Sigmoid colon (tissue), 7 donors: ENCODE measurements around the gene RELB. TPM values are rescaled to one million over a fixed set of nuclear protein-coding genes. Genes with fewer than 3 reads are reported as not detected.
A peak's percentile ranks its signal among the peaks of the same experiment; 100 is the strongest.

Source experiments
- DNase-seq: peaks from one replicate; pipeline ENCODE4 v3.0.0-alpha.2; 2019
- H3K27ac ChIP-seq, 4 donors: fragments of 200-600 bp; sonication (generic); one replicate each; pipeline ENCODE4 v1.5.1; 2016 to 2019; ENCODE audit warnings: mild to moderate bottlenecking in 1 of 4
- H3K27me3 ChIP-seq, 3 donors: fragments of 200-600 bp; sonication (generic); one replicate each; pipeline ENCODE4 v1.5.1; 2019; ENCODE audit warnings: mild to moderate bottlenecking in 1 of 3
- H3K36me3 ChIP-seq, 4 donors: fragments of 200-600 bp; sonication (generic); one replicate each; pipeline ENCODE4 v1.5.1; 2016 to 2019
- H3K4me1 ChIP-seq, 4 donors: fragments of 200-600 bp; sonication (generic); one replicate each; pipeline ENCODE4 v1.5.1; 2017 to 2019
- H3K4me3 ChIP-seq, 4 donors: fragments of 200-600 bp; sonication (generic); one replicate each; pipeline ENCODE4 v1.5.1; 2017 to 2019; ENCODE audit warnings: mild to moderate bottlenecking in 2 of 4, moderate library complexity in 1 of 4
- H3K9me3 ChIP-seq, 4 donors: fragments of 200-600 bp in 3 of 4; sonication (generic) in 3 of 4; one replicate each; pipeline versions ENCODE4 v1.5.1 to v1.6.1; 2013 to 2019
- EP300 ChIP-seq, 4 donors: sonication (generic); formaldehyde crosslinking; IDR thresholded peaks; one replicate each; pipeline ENCODE4 v1.6.1; 2017; ENCODE audit warnings: antibody characterized with exemption in 4 of 4
- POLR2A ChIP-seq, 2 donors: fragments of 450-650 bp; IDR thresholded peaks; one replicate each; pipeline ENCODE4 v1.6.1; 2016; ENCODE audit warnings: antibody characterized with exemption in 2 of 2, mild to moderate bottlenecking in 2 of 2, moderate library complexity in 2 of 2
- POLR2AphosphoS5 ChIP-seq, 4 donors: sonication (generic); formaldehyde crosslinking; IDR thresholded peaks; one replicate each; pipeline ENCODE4 v1.6.1; 2017; ENCODE audit warnings: antibody characterized with exemption in 4 of 4
- WGBS, 2 donors: extraction: QIAGEN DNeasy Blood & Tissue Kit; methylation state at CpG; one replicate each; pipeline ENCODE4 v1.1.7; 2013; 5-methylcytosine and 5-hydroxymethylcytosine counted together
- intact Hi-C: fragments of 100-400 bp; cut with DNase I; formaldehyde crosslinking; loops from one replicate; pipeline ENCODE4 v1.15.1; 2023
- polyA plus RNA-seq, 3 donors: library from polyadenylated mRNA; stranded (reverse); fragments of 200-250 nt; gene quantifications; one replicate each; pipeline ENCODE4 v1.2.3, GENCODE V29; 2013
- total RNA-seq, 4 donors: library from RNA; depleted of rRNA; stranded (reverse); fragments of >200 nt; gene quantifications; one replicate each; pipeline ENCODE4 v1.1.0, GENCODE V29; 2016
- TF ChIP-seq, protein P1 (sequence below), 4 experiments: fragments of 450-650 bp in 3 of 4; fragments of 200-600 bp in 1 of 4; IDR thresholded peaks; one replicate each; pipeline ENCODE4 v1.5.1; 2016 to 2019; ENCODE audit warnings: antibody characterized with exemption in 4 of 4, mild to moderate bottlenecking in 3 of 4, moderate library complexity in 2 of 4
- donor health status: healthy with polysubstance abuse.
- donor health status: Bipolar disorder and iron deficiency.
- donor health status: healthy.

Gene RELB
- total and polyA plus RNA-seq, 7 donors = 3.2 to 50.2 (median 16.7) TPM

DNA sequence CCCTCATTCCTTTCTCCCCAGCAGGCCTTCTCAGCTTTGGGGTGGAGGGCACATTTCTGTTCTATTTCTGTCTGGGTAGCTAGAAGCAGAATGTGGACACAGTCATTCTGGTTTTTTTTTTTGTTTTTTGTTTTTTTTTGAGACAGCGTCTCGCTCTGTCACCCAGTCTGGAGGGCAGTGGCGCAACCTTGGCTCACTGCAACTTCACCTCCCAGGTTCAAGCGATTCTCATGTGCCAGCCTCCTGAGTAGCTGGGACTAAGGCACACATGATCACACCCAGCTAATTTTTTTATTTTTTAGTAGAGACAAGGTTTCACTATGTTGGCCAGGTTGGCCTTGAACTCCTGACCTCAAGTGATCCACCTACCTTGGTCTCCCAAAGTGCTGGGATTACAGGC, 25.8 kb upstream of the RELB start:
- Histone ChIP-seq H3K4me1 (no peaks in the 10 kb centered on the region), H3K9me3 (no peaks in the 10 kb centered on the region), H3K27me3 (no peaks in the 10 kb centered on the region), H3K36me3 (peaks cover 59 to 87% (median 70%) of the 10 kb centered on the region in 4 donors), H3K4me3 (no peak overlapping the region), H3K27ac (no peak overlapping the region)
- 98% methylated on average over 4 of the region's 4 CpGs for WGBS, 2 donors
- TF ChIP-seq, protein P1, sequence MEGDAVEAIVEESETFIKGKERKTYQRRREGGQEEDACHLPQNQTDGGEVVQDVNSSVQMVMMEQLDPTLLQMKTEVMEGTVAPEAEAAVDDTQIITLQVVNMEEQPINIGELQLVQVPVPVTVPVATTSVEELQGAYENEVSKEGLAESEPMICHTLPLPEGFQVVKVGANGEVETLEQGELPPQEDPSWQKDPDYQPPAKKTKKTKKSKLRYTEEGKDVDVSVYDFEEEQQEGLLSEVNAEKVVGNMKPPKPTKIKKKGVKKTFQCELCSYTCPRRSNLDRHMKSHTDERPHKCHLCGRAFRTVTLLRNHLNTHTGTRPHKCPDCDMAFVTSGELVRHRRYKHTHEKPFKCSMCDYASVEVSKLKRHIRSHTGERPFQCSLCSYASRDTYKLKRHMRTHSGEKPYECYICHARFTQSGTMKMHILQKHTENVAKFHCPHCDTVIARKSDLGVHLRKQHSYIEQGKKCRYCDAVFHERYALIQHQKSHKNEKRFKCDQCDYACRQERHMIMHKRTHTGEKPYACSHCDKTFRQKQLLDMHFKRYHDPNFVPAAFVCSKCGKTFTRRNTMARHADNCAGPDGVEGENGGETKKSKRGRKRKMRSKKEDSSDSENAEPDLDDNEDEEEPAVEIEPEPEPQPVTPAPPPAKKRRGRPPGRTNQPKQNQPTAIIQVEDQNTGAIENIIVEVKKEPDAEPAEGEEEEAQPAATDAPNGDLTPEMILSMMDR (IDR thresholded peaks at IDR 0.05) = no peak
- TF ChIP-seq POLR2A (IDR thresholded peaks at IDR 0.05) = no peak
- intact Hi-C loops = no loop called here
- no peak for DNase-seq

DNA sequence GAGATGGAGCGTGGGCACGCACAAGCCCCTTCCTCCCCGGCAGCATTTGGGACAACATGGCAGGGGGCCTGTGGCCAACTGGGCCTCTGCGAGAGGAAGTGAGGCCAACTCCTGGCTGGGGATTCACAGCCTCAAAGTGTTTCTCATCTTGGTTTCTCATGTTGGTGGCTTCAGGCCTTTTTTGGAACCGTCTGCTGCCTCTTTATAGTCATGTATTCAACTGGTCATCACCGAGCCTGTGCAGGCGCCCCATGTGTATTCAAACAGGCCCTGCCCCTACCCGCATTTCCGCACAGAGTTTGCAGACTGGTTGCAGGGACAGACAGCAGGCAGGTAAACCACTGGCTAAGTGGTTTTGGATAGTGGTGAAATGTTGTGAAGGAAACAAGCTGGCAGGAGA, 17.3 kb upstream of the RELB start:
- Histone ChIP-seq H3K36me3 (peaks cover 25 to 77% (median 53%) of the 10 kb centered on the region in 4 donors), H3K4me1 (peaks cover 0 to 1% (median 0%) of the 10 kb centered on the region in 4 donors), H3K4me3 (no peak overlapping the region), H3K27ac (no peak overlapping the region), H3K27me3 (no peaks in the 10 kb centered on the region), H3K9me3 (no peaks in the 10 kb centered on the region)
- WGBS, 2 donors = 90 to 92% methylated on average over 9 of the region's 9 CpGs
- intact Hi-C loops = no loop called here
- DNase-seq = no peak
- no peak for TF ChIP-seq POLR2AphosphoS5 (IDR thresholded peaks at IDR 0.05)
- no peak for TF ChIP-seq EP300 (IDR thresholded peaks at IDR 0.05)
- TF ChIP-seq, protein P1 (IDR thresholded peaks at IDR 0.05) = no peak
- no peak for TF ChIP-seq POLR2A (IDR thresholded peaks at IDR 0.05)

DNA sequence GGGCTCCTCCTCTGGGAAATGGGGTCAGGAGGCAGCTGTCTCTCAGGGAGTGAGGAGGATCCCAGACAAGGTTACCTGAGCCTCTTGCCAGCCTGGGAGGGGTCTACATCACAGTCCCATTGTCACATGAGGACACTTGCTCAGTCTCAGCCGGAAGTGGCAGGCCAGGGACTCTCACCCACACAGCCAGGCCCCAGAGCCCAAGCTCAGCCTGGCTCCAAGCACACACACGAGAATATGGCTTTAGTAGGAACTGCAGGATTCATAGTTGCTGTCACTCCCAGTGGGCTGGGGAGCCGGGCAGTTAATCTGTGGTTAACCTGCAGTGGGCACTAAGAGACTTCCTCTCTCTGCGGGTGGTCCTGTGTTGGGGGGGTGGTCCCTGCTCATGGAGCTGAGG, 15.8 kb upstream of the RELB start:
- intact Hi-C loops = no loop called here
- H3K4me1 ChIP-seq = peaks cover 0 to 2% (median 0%) of the 10 kb centered on the region in 4 donors
- peaks cover 13 to 74% (median 45%) of the 10 kb centered on the region in 4 donors for H3K36me3 ChIP-seq
- TF ChIP-seq EP300 (IDR thresholded peaks at IDR 0.05) = no peak
- TF ChIP-seq POLR2AphosphoS5 (IDR thresholded peaks at IDR 0.05) = no peak
- TF ChIP-seq POLR2A (IDR thresholded peaks at IDR 0.05) = no peak
- TF ChIP-seq, protein P1 (IDR thresholded peaks at IDR 0.05) = no peak
- H3K9me3 ChIP-seq = no peaks in the 10 kb centered on the region
- H3K4me3 ChIP-seq = no peak overlapping the region
- WGBS, 2 donors = 91 to 92% methylated on average over 4 of the region's 4 CpGs
- no peaks in the 10 kb centered on the region for H3K27me3 ChIP-seq
- no peak overlapping the region for H3K27ac ChIP-seq
- DNase-seq = no peak

DNA sequence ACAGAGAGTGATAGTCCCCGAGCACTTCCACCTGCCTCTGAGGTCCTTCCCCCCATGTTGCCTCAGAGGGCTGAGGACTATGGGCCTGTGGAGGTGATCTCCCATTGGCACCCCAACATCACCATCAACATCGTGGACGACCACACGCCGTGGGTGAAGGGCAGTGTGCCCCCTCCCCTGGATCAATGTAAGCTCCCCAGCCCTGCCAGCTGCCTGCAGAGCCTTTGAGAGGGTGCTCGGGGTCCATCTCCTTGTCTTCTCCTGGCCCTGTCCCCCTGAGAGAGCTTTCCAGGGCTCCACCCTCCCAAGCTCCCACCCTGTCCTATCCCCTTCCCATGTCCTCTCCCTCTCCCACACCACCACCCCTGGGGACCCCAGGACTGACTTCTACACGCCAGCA, 14.9 kb upstream of the RELB start:
- Histone ChIP-seq H3K9me3 (no peaks in the 10 kb centered on the region), H3K27me3 (no peaks in the 10 kb centered on the region), H3K27ac (no peak overlapping the region), H3K4me1 (peaks cover 0 to 2% (median 0%) of the 10 kb centered on the region in 4 donors), H3K4me3 (no peak overlapping the region), H3K36me3 (peaks cover 13 to 79% (median 50%) of the 10 kb centered on the region in 4 donors)
- intact Hi-C loops = no loop called here
- peak; percentile 61 for DNase-seq
- WGBS, 2 donors = 91 to 94% methylated on average over 7 of the region's 7 CpGs
- no peak for TF ChIP-seq EP300 (IDR thresholded peaks at IDR 0.05)
- TF ChIP-seq POLR2A (IDR thresholded peaks at IDR 0.05) = no peak
- TF ChIP-seq POLR2AphosphoS5 (IDR thresholded peaks at IDR 0.05) = no peak
- TF ChIP-seq, protein P1 (IDR thresholded peaks at IDR 0.05) = no peak

DNA sequence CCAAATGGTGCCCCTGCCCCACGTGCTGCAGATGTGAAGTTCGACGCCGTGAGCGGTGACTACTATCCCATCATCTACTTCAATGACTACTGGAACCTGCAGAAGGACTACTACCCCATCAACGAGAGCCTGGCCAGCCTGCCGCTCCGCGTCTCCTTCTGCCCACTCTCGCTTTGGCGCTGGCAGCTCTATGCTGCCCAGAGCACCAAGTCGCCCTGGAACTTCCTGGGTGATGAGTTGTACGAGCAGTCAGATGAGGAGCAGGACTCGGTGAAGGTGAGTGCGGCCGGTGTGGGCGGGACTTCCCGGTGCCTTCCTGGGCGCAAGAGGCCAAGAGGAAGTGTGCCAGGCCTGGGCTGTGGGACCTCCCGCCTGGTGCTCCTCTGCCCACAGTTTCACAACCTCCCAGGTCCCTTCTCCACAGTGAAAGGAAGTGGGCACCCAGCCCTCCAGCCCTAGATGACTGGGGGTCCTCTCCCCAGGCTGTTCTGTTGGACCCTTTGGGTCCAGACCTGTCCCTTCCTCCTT, 14.1 kb upstream of the RELB start:
- WGBS, 2 donors = 88 to 89% methylated on average over 20 of the region's 20 CpGs
- DNase-seq = no peak
- Histone ChIP-seq H3K4me1 (peaks cover 0 to 2% (median 0%) of the 10 kb centered on the region in 4 donors), H3K36me3 (peaks cover 13 to 79% (median 53%) of the 10 kb centered on the region in 4 donors), H3K27me3 (no peaks in the 10 kb centered on the region), H3K4me3 (no peak overlapping the region), H3K27ac (no peak overlapping the region), H3K9me3 (no peaks in the 10 kb centered on the region)
- intact Hi-C loops = no loop called here
- TF ChIP-seq POLR2AphosphoS5 (IDR thresholded peaks at IDR 0.05) (no peak), EP300 (IDR thresholded peaks at IDR 0.05) (no peak), POLR2A (IDR thresholded peaks at IDR 0.05) (no peak)
- TF ChIP-seq, protein P1 (IDR thresholded peaks at IDR 0.05) = no peak
